Neural cell (in vitro differentiated cells): ENCODE results near the gene SLC38A3.

ENCODE experiments used
- CTCF ChIP-seq: fragments of 450-650 bp; IDR thresholded peaks from 2 replicates; pipeline ENCODE4 v1.5.1; 2014; ENCODE audit warnings: antibody characterized with exemption, mild to moderate bottlenecking, moderate library complexity; ENCODE audit not compliant: poor library complexity, severe bottlenecking
- EZH2 ChIP-seq: fragments of 200-600, 300-800 bp; shearing (Covaris generic), sonication (generic); IDR thresholded peaks from 2 replicates; pipeline ENCODE4 v1.6.1; 2014; ENCODE audit warnings: antibody characterized with exemption, low read length, borderline replicate concordance, mild to moderate bottlenecking; ENCODE audit not compliant: insufficient read depth, poor library complexity, severe bottlenecking
- POLR2AphosphoS5 ChIP-seq: IDR thresholded peaks from 2 replicates; pipeline ENCODE4 v1.6.1; 2012
- RAD21 ChIP-seq: fragments of 450-650 bp; conservative IDR thresholded peaks from 2 replicates; pipeline ENCODE4 v1.6.1; 2014; ENCODE audit warnings: antibody characterized with exemption, mild to moderate bottlenecking, moderate library complexity
- REST ChIP-seq: IDR thresholded peaks from 2 replicates; pipeline ENCODE4 v1.6.1; 2012; ENCODE audit warnings: borderline replicate concordance

- TF ChIP-seq CTCF (no peak), RAD21 (no peak), EZH2 (no peak), REST (no peak), POLR2AphosphoS5 (no peak)
These were observed 33.5 kb downstream of the SLC38A3 start for GRCh38 chr3:50238549-50239026.
